A673 (cell line): ENCODE data around the gene CCDC12.

ENCODE experiments used
- EZH2 ChIP-seq: fragments of 200-600 bp; sonication (generic); IDR thresholded peaks from 2 replicates; pipeline ENCODE4 v1.6.1; 2017; ENCODE audit warnings: borderline replicate concordance, low read depth, mild to moderate bottlenecking, mixed read lengths, antibody characterized with exemption, low read length; ENCODE audit not compliant: poor library complexity, severe bottlenecking
- TF ChIP-seq, protein P1 (sequence below): fragments of 300-800, 200-600 bp; sonication (generic); conservative IDR thresholded peaks from 2 replicates; pipeline ENCODE4 v1.5.1; 2017; ENCODE audit warnings: low read depth, mild to moderate bottlenecking, antibody characterized with exemption, low read length, moderate library complexity, mixed read lengths

DNA sequence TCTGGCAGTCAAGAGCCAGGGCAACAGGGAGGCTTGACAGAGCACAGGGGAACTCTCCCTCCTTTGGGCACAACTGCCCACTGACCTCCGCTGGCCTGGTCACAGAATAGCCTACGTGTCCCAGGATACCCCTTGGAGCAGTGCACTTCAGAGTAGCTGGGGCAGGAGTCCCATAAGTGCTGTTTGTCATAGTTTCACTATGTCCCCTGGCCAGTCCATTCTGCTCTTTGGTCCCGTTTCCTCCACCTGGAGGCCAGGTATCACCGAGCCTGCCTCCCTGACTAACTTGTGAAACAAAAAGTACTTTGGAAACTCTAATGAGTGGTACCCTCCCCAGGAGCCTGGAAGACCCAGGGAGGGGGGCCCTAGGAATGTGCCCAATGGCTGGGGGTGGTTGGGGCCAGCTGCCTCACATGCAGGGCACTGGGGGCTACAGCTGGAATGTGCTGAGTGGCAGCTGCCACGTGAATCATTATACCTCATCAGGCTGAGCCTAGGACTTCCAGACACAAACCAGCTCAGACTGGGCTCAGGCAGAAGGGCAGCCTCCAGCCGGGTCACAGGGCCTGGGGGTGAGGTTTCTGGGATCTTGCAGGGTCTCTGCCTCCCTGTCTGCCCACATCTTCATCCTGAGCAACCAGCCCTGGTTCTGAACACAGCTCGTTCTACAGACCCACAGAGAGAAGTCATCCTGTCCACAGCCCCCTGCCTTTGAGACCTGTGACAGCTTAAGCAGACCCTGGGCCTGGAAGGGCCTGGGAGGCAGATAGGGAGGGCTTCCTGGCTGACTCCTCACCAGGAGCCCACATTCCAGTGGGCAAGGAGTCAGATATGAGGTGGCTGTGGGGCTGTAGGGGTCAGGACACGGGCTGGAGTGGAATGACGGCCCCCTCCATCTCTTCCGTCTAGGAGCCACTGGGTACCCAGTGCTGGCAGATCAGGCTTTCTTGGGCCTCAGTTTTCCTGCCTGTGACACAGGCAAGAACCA is 99.9 kb downstream of the CCDC12 start:
- TF ChIP-seq, protein P1, sequence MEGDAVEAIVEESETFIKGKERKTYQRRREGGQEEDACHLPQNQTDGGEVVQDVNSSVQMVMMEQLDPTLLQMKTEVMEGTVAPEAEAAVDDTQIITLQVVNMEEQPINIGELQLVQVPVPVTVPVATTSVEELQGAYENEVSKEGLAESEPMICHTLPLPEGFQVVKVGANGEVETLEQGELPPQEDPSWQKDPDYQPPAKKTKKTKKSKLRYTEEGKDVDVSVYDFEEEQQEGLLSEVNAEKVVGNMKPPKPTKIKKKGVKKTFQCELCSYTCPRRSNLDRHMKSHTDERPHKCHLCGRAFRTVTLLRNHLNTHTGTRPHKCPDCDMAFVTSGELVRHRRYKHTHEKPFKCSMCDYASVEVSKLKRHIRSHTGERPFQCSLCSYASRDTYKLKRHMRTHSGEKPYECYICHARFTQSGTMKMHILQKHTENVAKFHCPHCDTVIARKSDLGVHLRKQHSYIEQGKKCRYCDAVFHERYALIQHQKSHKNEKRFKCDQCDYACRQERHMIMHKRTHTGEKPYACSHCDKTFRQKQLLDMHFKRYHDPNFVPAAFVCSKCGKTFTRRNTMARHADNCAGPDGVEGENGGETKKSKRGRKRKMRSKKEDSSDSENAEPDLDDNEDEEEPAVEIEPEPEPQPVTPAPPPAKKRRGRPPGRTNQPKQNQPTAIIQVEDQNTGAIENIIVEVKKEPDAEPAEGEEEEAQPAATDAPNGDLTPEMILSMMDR = no peak
- no peak for TF ChIP-seq EZH2
